OCI-LY1 (cell line): ENCODE data around the gene NFASC.

Source experiments
- H2AFZ ChIP-seq: fragments of 200-600 bp; sonication (generic), shearing (Covaris generic); 2 replicates; pipeline ENCODE4 v1.6.0; 2014; ENCODE audit warnings: antibody characterized with exemption, mild to moderate bottlenecking, low read length
- H3F3A ChIP-seq: fragments of 200-600 bp; sonication (generic), shearing (Covaris generic); 2 replicates; pipeline ENCODE4 v1.6.0; 2014; ENCODE audit warnings: mild to moderate bottlenecking, antibody characterized with exemption, low read length, moderate library complexity; ENCODE audit not compliant: insufficient read depth
- H3K27ac ChIP-seq: fragments of 200-600 bp; sonication (generic); 2 replicates; pipeline ENCODE4 v1.5.1; 2014; ENCODE audit warnings: low read length, mixed run types, mild to moderate bottlenecking, low read depth; ENCODE audit not compliant: poor library complexity, severe bottlenecking
- H3K27me3 ChIP-seq: fragments of 200-600 bp; sonication (generic); 2 replicates; pipeline ENCODE4 v1.6.0; 2014; ENCODE audit warnings: antibody characterized with exemption, mild to moderate bottlenecking, low read length, moderate library complexity; ENCODE audit not compliant: insufficient read depth
- H3K36me3 ChIP-seq: fragments of 200-600 bp; sonication (generic); 2 replicates; pipeline ENCODE4 v1.6.1; 2014; ENCODE audit warnings: mild to moderate bottlenecking, antibody characterized with exemption, low read length, moderate library complexity, mixed read lengths; ENCODE audit not compliant: insufficient read depth
- H3K4me1 ChIP-seq: fragments of 200-600 bp; sonication (generic); 2 replicates; pipeline ENCODE4 v1.5.1; 2014; ENCODE audit warnings: mild to moderate bottlenecking, low read length, moderate library complexity; ENCODE audit not compliant: insufficient read depth, severe bottlenecking
- H3K4me2 ChIP-seq: fragments of 200-600 bp; sonication (generic), shearing (Covaris generic); 2 replicates; pipeline ENCODE4 v1.6.1; 2014; ENCODE audit warnings: low read length
- H3K4me3 ChIP-seq: fragments of 200-600 bp; sonication (generic); 2 replicates; pipeline ENCODE4 v1.5.1; 2014; ENCODE audit warnings: low read length, low read depth, mild to moderate bottlenecking, mixed read lengths; ENCODE audit not compliant: poor library complexity, severe bottlenecking
- H3K79me2 ChIP-seq: fragments of 200-600 bp; shearing (Covaris generic); 2 replicates; pipeline ENCODE4 v1.6.1; 2016; ENCODE audit warnings: mixed run types, low read length, mixed read lengths; ENCODE audit not compliant: insufficient read depth
- H3K9ac ChIP-seq: fragments of 200-600 bp; sonication (generic), shearing (Covaris generic); 2 replicates; pipeline ENCODE4 v1.6.1; 2014; ENCODE audit warnings: mild to moderate bottlenecking, low read length, mixed read lengths
- H3K9me2 ChIP-seq: fragments of 200-600 bp; sonication (generic), shearing (Covaris generic); 2 replicates; pipeline ENCODE4 v1.6.1; 2014; ENCODE audit warnings: low read depth, mild to moderate bottlenecking, low read length, mixed read lengths
- H3K9me3 ChIP-seq: fragments of 200-600 bp; shearing (Covaris generic); 2 replicates; pipeline ENCODE4 v1.6.1; 2014; ENCODE audit warnings: low read length, mixed read lengths
- H4K20me1 ChIP-seq: fragments of 200-600 bp; sonication (generic), shearing (Covaris generic); 2 replicates; pipeline ENCODE4 v1.6.0; 2016; ENCODE audit warnings: mild to moderate bottlenecking, low read length; ENCODE audit not compliant: insufficient read depth
- EZH2 ChIP-seq: fragments of 200-600 bp; sonication (generic), shearing (Covaris generic); IDR thresholded peaks from 2 replicates; pipeline ENCODE4 v1.8.0; 2017; ENCODE audit warnings: borderline replicate concordance, mixed run types, mild to moderate bottlenecking, antibody characterized with exemption, low read length, moderate library complexity, mixed read lengths
- TF ChIP-seq, protein P1 (sequence below): fragments of 200-600 bp; sonication (generic), shearing (Covaris generic); IDR thresholded peaks from 2 replicates; pipeline ENCODE4 v1.5.1; 2017; ENCODE audit warnings: mild to moderate bottlenecking, antibody characterized with exemption, low read length, moderate library complexity, mixed read lengths

Gene NFASC

DNA sequence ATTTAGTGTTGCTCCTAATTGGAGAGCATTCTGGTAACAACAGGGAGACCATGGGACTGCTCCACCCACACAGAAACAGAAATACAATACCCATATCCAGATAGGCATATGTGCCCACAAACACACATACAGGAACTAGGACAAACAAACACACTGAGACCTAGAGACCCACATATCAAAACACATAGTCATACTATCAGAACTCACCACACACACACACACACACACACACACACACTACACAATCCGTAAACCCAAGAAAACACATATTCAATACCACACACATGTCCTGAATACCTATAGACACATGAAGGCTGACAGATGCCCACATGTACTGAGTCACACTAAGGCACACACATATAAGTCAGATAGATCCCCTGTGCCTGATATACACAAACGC, 3.5 kb upstream of the NFASC start:
- Histone ChIP-seq H4K20me1 (no peaks in the 10 kb centered on the region), H3K9me3 (no peaks in the 10 kb centered on the region), H3K4me3 (no peak overlapping the region), H2AFZ (no peak overlapping the region), H3K4me1 (no peaks in the 10 kb centered on the region), H3K27ac (no peak overlapping the region), H3K9ac (no peak overlapping the region), H3K79me2 (no peaks in the 10 kb centered on the region), H3K27me3 (0 out of 2 replicates have a peak, but pooled peaks cover 3% of the 10 kb centered on the region), H3K4me2 (no peak overlapping the region), H3K36me3 (no peaks in the 10 kb centered on the region), H3F3A (no peaks in the 10 kb centered on the region), H3K9me2 (no peaks in the 10 kb centered on the region)
- no peak for TF ChIP-seq EZH2
- TF ChIP-seq, protein P1, sequence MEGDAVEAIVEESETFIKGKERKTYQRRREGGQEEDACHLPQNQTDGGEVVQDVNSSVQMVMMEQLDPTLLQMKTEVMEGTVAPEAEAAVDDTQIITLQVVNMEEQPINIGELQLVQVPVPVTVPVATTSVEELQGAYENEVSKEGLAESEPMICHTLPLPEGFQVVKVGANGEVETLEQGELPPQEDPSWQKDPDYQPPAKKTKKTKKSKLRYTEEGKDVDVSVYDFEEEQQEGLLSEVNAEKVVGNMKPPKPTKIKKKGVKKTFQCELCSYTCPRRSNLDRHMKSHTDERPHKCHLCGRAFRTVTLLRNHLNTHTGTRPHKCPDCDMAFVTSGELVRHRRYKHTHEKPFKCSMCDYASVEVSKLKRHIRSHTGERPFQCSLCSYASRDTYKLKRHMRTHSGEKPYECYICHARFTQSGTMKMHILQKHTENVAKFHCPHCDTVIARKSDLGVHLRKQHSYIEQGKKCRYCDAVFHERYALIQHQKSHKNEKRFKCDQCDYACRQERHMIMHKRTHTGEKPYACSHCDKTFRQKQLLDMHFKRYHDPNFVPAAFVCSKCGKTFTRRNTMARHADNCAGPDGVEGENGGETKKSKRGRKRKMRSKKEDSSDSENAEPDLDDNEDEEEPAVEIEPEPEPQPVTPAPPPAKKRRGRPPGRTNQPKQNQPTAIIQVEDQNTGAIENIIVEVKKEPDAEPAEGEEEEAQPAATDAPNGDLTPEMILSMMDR: no peak

DNA sequence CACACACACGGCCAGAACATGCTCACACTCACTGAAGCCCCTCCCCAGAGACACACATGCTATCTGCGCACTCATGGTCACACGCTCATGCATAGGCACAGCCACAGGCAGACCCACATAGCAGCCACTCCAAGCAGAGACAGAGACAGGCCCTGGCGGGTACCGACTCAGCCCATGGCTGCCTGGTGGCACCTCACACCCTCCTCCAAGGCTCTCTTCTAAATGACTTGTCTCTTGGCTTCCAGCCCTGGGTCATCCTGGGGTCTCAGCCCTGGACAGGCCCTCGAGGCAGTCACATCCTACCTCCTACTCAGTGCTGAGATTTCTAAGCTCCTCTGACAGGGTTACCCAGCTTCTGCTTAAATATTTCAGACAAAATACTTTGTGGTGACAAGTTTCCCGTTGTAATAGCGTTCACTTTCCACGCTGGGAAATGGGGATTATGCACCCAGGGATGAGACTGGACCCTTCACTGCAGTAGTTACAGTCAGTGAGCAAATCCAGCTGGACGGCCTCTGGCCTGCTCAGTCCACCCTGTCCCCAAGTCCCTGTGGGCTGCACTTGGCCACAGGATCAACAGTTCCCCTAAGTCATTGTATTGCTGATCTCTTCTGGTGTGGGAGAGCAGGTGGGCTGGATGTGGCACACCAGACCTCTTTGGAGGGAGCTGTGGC, 2.9 kb upstream of the NFASC start:
- no peaks in the 10 kb centered on the region for H4K20me1 ChIP-seq
- no peak overlapping the region for H3K4me2 ChIP-seq
- H3K36me3 ChIP-seq: no peaks in the 10 kb centered on the region
- no peak for TF ChIP-seq EZH2
- H3K9me2 ChIP-seq: no peaks in the 10 kb centered on the region
- no peak overlapping the region for H3K27ac ChIP-seq
- no peaks in the 10 kb centered on the region for H3K9me3 ChIP-seq
- no peak overlapping the region for H3K9ac ChIP-seq
- no peaks in the 10 kb centered on the region for H3F3A ChIP-seq
- no peak overlapping the region for H2AFZ ChIP-seq
- H3K4me3 ChIP-seq: no peak overlapping the region
- H3K79me2 ChIP-seq: no peaks in the 10 kb centered on the region
- no peaks in the 10 kb centered on the region for H3K4me1 ChIP-seq
- 0 out of 2 replicates have a peak, but pooled peaks cover 3% of the 10 kb centered on the region for H3K27me3 ChIP-seq

DNA sequence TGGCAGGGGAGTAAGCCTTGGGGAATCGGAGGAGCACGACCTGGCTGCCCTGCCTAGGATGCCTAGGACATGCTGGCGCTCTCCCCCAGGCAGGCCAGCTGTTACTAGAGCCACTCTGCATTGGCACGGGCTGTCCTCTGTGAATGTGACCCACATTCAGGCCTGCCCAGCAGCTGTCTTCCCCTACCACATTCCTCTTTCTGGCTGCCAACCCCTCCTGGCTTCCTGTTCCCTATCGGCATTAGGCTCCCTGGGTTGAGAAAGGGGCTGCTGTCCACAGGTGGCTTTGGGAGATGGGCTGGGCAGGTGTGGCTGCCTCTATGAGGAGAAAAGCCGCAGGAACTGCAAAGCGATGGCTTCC, 2.3 kb upstream of the NFASC start:
- no peak overlapping the region for H3K27ac ChIP-seq
- H3K9ac ChIP-seq: no peak overlapping the region
- H2AFZ ChIP-seq: no peak overlapping the region
- H3K79me2 ChIP-seq: no peaks in the 10 kb centered on the region
- H3K9me2 ChIP-seq: no peaks in the 10 kb centered on the region
- 0 out of 2 replicates have a peak, but pooled peaks cover 3% of the 10 kb centered on the region for H3K27me3 ChIP-seq
- no peaks in the 10 kb centered on the region for H4K20me1 ChIP-seq
- H3F3A ChIP-seq: no peaks in the 10 kb centered on the region
- no peaks in the 10 kb centered on the region for H3K36me3 ChIP-seq
- no peaks in the 10 kb centered on the region for H3K9me3 ChIP-seq
- H3K4me3 ChIP-seq: no peak overlapping the region
- TF ChIP-seq, protein P1: no peak
- TF ChIP-seq EZH2: no peak
- H3K4me1 ChIP-seq: no peaks in the 10 kb centered on the region
- no peak overlapping the region for H3K4me2 ChIP-seq

DNA sequence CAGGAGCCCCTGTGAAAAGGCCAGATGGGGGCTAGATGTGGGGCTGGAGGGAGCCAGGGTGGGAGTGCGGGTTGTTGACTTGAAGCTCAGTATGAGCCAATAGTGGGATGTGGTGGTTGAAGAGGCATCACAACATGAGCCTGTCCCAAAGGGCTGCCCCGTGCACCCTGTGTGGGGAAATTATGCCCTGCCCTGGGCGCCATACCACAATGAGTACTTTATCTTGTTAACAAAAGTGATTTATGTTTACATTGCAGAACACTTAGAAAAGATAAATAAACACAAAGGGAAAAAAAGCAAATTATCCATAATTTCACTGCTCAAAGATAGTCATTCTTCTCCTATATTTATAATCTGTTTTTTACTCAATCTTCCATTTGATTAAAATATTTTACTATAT, 1.6 kb upstream of the NFASC start:
- Histone ChIP-seq H3K79me2 (no peaks in the 10 kb centered on the region), H3F3A (no peaks in the 10 kb centered on the region), H3K9me3 (no peaks in the 10 kb centered on the region), H4K20me1 (no peaks in the 10 kb centered on the region), H3K4me3 (no peak overlapping the region), H3K27ac (no peak overlapping the region), H3K9me2 (no peaks in the 10 kb centered on the region), H3K4me1 (no peaks in the 10 kb centered on the region), H3K36me3 (no peaks in the 10 kb centered on the region), H2AFZ (no peak overlapping the region), H3K27me3 (0 out of 2 replicates have a peak, but pooled peaks cover 3% of the 10 kb centered on the region), H3K4me2 (no peak overlapping the region), H3K9ac (no peak overlapping the region)
- TF ChIP-seq EZH2: no peak
- TF ChIP-seq, protein P1: no peak
